ENCODE results near the gene RALGPS2. TPM values are rescaled to one million over a fixed set of nuclear protein-coding genes. Genes with fewer than 3 reads are reported as not detected.

Gene RALGPS2
- polyA plus RNA-seq, 3 donors, result 2.0 to 4.2 (median 2.3) TPM

DNA sequence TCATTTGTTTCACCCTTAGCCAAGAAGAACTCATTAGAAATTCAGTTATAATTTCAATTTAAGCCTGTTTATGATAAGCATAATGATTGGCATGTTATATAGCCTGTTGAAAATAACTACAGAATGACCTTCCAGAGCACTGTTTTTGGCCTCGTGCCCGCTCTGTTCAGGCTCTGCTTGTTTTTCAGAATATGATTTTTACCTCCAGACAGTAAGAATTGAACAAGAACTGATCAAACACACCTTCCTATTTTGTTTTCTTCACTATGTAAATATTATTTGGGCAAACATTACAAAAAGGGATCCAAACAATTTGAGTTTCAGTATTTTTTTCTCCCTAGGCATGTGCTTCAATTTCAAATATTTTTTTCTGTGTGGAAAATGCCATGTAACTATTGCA, 193.9 kb downstream of the RALGPS2 start:
- no peaks in the 10 kb centered on the region for H3K79me2 ChIP-seq (ENCODE audit: insufficient read depth, low read length)
- H3K9me3 ChIP-seq (replicated peaks in 1 of 2; ENCODE audit: control insufficient read depth in 1 of 2, insufficient read depth in 1 of 2, low read length in 2 of 2), result no peaks in the 10 kb centered on the region
- peaks cover 0 to 3% (median 0%) of the 10 kb centered on the region in 3 donors for H3K27me3 Mint-ChIP-seq (ENCODE audit: low read depth in 3 of 3)
- H3K27me3 ChIP-seq (ENCODE audit: control insufficient read depth in 2 of 2, insufficient read depth in 2 of 2, low read length in 2 of 2), result no peaks in the 10 kb centered on the region
- WGBS (ENCODE audit: insufficient coverage), result no CpG with 5 or more reads among the region's 2 CpGs
- no peak overlapping the region for H3K27ac ChIP-seq (ENCODE audit: low read depth in 1 of 2, low read length in 2 of 2)
- H3K36me3 Mint-ChIP-seq, result peaks cover 15 to 24% of the 10 kb centered on the region in 2 donors
- no peak overlapping the region for H3K4me2 ChIP-seq (replicated peaks; ENCODE audit: extremely low read depth, low read length, poor library complexity, severe bottlenecking)
- no peaks in the 10 kb centered on the region for H3K4me1 Mint-ChIP-seq
- no peaks in the 10 kb centered on the region for H4K20me1 ChIP-seq (ENCODE audit: insufficient read depth, low read length)
- no peak for DNase-seq
- H3K36me3 ChIP-seq (replicated peaks in 1 of 2; ENCODE audit: control insufficient read depth in 1 of 2, insufficient read depth in 2 of 2, low read length in 2 of 2), result peaks cover 0 to 7% of the 10 kb centered on the region in 2 donors
- no peak overlapping the region for H2AFZ ChIP-seq (ENCODE audit: insufficient read depth, low read depth, low read length, poor library complexity, severe bottlenecking)
- intact Hi-C loops (cut with micrococcal nuclease), result no loop called here
- no peak overlapping the region for H3K4me3 Mint-ChIP-seq
- H3K4me1 ChIP-seq (ENCODE audit: control insufficient read depth in 1 of 2, insufficient read depth in 2 of 2, low read length in 2 of 2), result no peaks in the 10 kb centered on the region
- H3K4me3 ChIP-seq (replicated peaks in 1 of 3; ENCODE audit: low read depth in 2 of 3, low read length in 3 of 3), result no peak overlapping the region
- H3K9me3 Mint-ChIP-seq, result peaks cover 0 to 3% (median 0%) of the 10 kb centered on the region in 7 donors
- no peak overlapping the region for H3K9ac ChIP-seq (ENCODE audit: insufficient read depth, low read length, poor library complexity, severe bottlenecking)
- no peak overlapping the region for H3K27ac Mint-ChIP-seq
- TF ChIP-seq, protein P1, sequence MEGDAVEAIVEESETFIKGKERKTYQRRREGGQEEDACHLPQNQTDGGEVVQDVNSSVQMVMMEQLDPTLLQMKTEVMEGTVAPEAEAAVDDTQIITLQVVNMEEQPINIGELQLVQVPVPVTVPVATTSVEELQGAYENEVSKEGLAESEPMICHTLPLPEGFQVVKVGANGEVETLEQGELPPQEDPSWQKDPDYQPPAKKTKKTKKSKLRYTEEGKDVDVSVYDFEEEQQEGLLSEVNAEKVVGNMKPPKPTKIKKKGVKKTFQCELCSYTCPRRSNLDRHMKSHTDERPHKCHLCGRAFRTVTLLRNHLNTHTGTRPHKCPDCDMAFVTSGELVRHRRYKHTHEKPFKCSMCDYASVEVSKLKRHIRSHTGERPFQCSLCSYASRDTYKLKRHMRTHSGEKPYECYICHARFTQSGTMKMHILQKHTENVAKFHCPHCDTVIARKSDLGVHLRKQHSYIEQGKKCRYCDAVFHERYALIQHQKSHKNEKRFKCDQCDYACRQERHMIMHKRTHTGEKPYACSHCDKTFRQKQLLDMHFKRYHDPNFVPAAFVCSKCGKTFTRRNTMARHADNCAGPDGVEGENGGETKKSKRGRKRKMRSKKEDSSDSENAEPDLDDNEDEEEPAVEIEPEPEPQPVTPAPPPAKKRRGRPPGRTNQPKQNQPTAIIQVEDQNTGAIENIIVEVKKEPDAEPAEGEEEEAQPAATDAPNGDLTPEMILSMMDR (IDR thresholded peaks at IDR 0.05), result no peak

DNA sequence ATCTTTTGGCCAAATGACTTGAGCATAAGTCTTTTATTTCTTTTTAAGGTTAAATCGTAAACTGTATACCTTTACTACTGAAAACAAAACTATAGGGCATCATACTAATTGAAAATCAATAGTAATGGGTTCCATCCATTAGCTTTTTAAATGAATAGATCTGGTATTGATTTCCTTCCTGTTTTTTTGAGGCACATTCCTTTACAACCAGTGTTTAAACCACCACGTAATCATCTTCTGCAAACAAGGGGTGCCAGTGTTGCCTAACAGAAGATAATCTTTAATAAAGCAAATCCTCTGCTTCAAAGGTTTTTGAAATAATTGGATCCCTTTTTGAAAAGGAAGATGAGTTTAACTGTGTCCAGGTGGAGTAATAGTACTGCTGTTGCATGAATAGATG, 194.5 kb downstream of the RALGPS2 start:
- no peak overlapping the region for H3K4me3 Mint-ChIP-seq
- Histone ChIP-seq H3K4me1 (ENCODE audit: control insufficient read depth in 1 of 2, insufficient read depth in 2 of 2, low read length in 2 of 2) (no peaks in the 10 kb centered on the region), H3K9me3 (replicated peaks in 1 of 2; ENCODE audit: control insufficient read depth in 1 of 2, insufficient read depth in 1 of 2, low read length in 2 of 2) (no peaks in the 10 kb centered on the region), H3K27me3 (ENCODE audit: control insufficient read depth in 2 of 2, insufficient read depth in 2 of 2, low read length in 2 of 2) (no peaks in the 10 kb centered on the region), H3K4me3 (replicated peaks in 1 of 3; ENCODE audit: low read depth in 2 of 3, low read length in 3 of 3) (no peak overlapping the region), H3K79me2 (ENCODE audit: insufficient read depth, low read length) (no peaks in the 10 kb centered on the region), H3K4me2 (replicated peaks; ENCODE audit: extremely low read depth, low read length, poor library complexity, severe bottlenecking) (no peak overlapping the region), H3K27ac (ENCODE audit: low read depth in 1 of 2, low read length in 2 of 2) (no peak overlapping the region), H3K36me3 (replicated peaks in 1 of 2; ENCODE audit: control insufficient read depth in 1 of 2, insufficient read depth in 2 of 2, low read length in 2 of 2) (peaks cover 0 to 7% of the 10 kb centered on the region in 2 donors), H2AFZ (ENCODE audit: insufficient read depth, low read depth, low read length, poor library complexity, severe bottlenecking) (no peak overlapping the region), H3K9ac (ENCODE audit: insufficient read depth, low read length, poor library complexity, severe bottlenecking) (no peak overlapping the region), H4K20me1 (ENCODE audit: insufficient read depth, low read length) (no peaks in the 10 kb centered on the region)
- TF ChIP-seq, protein P1 (IDR thresholded peaks at IDR 0.05), result no peak
- H3K9me3 Mint-ChIP-seq, result peaks cover 0 to 7% (median 3%) of the 10 kb centered on the region in 7 donors
- no peak overlapping the region for H3K27ac Mint-ChIP-seq
- H3K36me3 Mint-ChIP-seq, result peaks cover 15 to 23% of the 10 kb centered on the region in 2 donors
- DNase-seq, result no peak
- H3K4me1 Mint-ChIP-seq, result no peaks in the 10 kb centered on the region
- H3K27me3 Mint-ChIP-seq (ENCODE audit: low read depth in 3 of 3), result peaks cover 0 to 2% (median 0%) of the 10 kb centered on the region in 3 donors
- WGBS (ENCODE audit: insufficient coverage), result no CpG with 5 or more reads among the region's 2 CpGs
- intact Hi-C loops (cut with micrococcal nuclease), result no loop called here
